DND-41 (cell line): ENCODE results near the gene DOCK4.

Experiments
- ATAC-seq: fragments of 200-7000 bp; cut with Tn5 transposase; 3 replicates; pipeline ENCODE4 v1.9.1; 2021; ENCODE audit warnings: low read depth; ENCODE audit not compliant: insufficient read depth
- DNase-seq: peaks from one replicate; pipeline ENCODE4 v3.0.0-alpha.2; 2020
- H2AFZ ChIP-seq: 2 replicates; pipeline ENCODE4 v1.6.0; 2012; ENCODE audit warnings: low read depth, low read length
- H3K27ac ChIP-seq: 2 replicates; pipeline ENCODE4 v1.5.1; 2012; ENCODE audit warnings: low read length, inconsistent platforms
- H3K27me3 ChIP-seq: fragments of 200-600 bp; sonication (generic); 2 replicates; pipeline ENCODE4 v1.6.0; 2012; ENCODE audit warnings: low read length, mild to moderate bottlenecking, inconsistent platforms; ENCODE audit not compliant: insufficient read depth, poor library complexity
- H3K36me3 ChIP-seq: 2 replicates; pipeline ENCODE4 v1.5.1; 2012; ENCODE audit warnings: low read length, inconsistent platforms; ENCODE audit not compliant: insufficient read depth
- H3K4me1 ChIP-seq: 2 replicates; pipeline ENCODE4 v1.5.1; 2012; ENCODE audit warnings: mild to moderate bottlenecking, low read length; ENCODE audit not compliant: insufficient read depth
- H3K4me2 ChIP-seq: 2 replicates; pipeline ENCODE4 v1.6.0; 2012; ENCODE audit warnings: mild to moderate bottlenecking, moderate library complexity, low read length, inconsistent platforms; ENCODE audit not compliant: insufficient read depth
- H3K4me3 ChIP-seq, 2 experiments: fragments of 200-600 bp in 1 of 2; shearing (Covaris generic) in 1 of 2; 2 replicates each; pipeline ENCODE4 v1.5.1; 2012 to 2016; ENCODE audit warnings: inconsistent platforms in 2 of 2, low read length in 2 of 2, mild to moderate bottlenecking in 2 of 2, low read depth in 1 of 2, moderate library complexity in 1 of 2
- H3K79me2 ChIP-seq: 2 replicates; pipeline ENCODE4 v1.6.0; 2012; ENCODE audit warnings: low read length, inconsistent platforms; ENCODE audit not compliant: insufficient read depth
- H3K9ac ChIP-seq: 2 replicates; pipeline ENCODE4 v1.6.0; 2012; ENCODE audit warnings: low read depth, mild to moderate bottlenecking, inconsistent platforms, low read length, moderate library complexity
- H3K9me3 ChIP-seq: 2 replicates; pipeline ENCODE4 v1.5.1; 2012; ENCODE audit warnings: low read length, moderate library complexity, mild to moderate bottlenecking, inconsistent platforms; ENCODE audit not compliant: insufficient read depth, severe bottlenecking
- H4K20me1 ChIP-seq: 2 replicates; pipeline ENCODE4 v1.6.0; 2012; ENCODE audit warnings: low read length; ENCODE audit not compliant: insufficient read depth
- CTCF ChIP-seq: IDR thresholded peaks from 2 replicates; pipeline ENCODE4 v1.5.1; 2012; ENCODE audit warnings: borderline replicate concordance, low read length, moderate library complexity, mild to moderate bottlenecking; ENCODE audit not compliant: poor library complexity, severe bottlenecking; ENCODE audit errors: extremely low read depth
- EZH2 ChIP-seq: IDR thresholded peaks from 3 replicates; pipeline ENCODE4 v1.6.1; 2012; ENCODE audit warnings: borderline replicate concordance, low read depth, mild to moderate bottlenecking, moderate library complexity, low read length, inconsistent platforms; ENCODE audit not compliant: severe bottlenecking

The DOCK4 gene

GRCh38 chr7:112192236-112193154 lies 13.7 kb downstream of the DOCK4 start:
- H3K4me2 ChIP-seq: no peak overlapping the region
- no peak for ATAC-seq
- H3K27ac ChIP-seq: no peak overlapping the region
- H3K27me3 ChIP-seq: no peaks in the 10 kb centered on the region
- no peaks in the 10 kb centered on the region for H4K20me1 ChIP-seq
- no peaks in the 10 kb centered on the region for H3K79me2 ChIP-seq
- H3K4me1 ChIP-seq: no peaks in the 10 kb centered on the region
- TF ChIP-seq EZH2: no peak
- TF ChIP-seq CTCF: no peak
- no peak for DNase-seq
- H2AFZ ChIP-seq: no peak overlapping the region
- no peak overlapping the region for H3K4me3 ChIP-seq
- H3K9ac ChIP-seq: no peak overlapping the region
- H3K9me3 ChIP-seq: no peaks in the 10 kb centered on the region
- no peaks in the 10 kb centered on the region for H3K36me3 ChIP-seq

- no peak overlapping the region for H2AFZ ChIP-seq
- no peaks in the 10 kb centered on the region for H3K4me1 ChIP-seq
- no peak for TF ChIP-seq EZH2
- no peak for TF ChIP-seq CTCF
- H4K20me1 ChIP-seq: no peaks in the 10 kb centered on the region
- H3K27ac ChIP-seq: no peak overlapping the region
- no peaks in the 10 kb centered on the region for H3K36me3 ChIP-seq
- DNase-seq (no peak), ATAC-seq (no peak)
- H3K4me3 ChIP-seq: no peak overlapping the region
- H3K9ac ChIP-seq: no peak overlapping the region
- no peaks in the 10 kb centered on the region for H3K27me3 ChIP-seq
- H3K4me2 ChIP-seq: no peak overlapping the region
- H3K9me3 ChIP-seq: no peaks in the 10 kb centered on the region
- no peaks in the 10 kb centered on the region for H3K79me2 ChIP-seq
Measured at GRCh38 chr7:112190120-112190519, 16.1 kb downstream of the DOCK4 start.

GRCh38 chr7:112189691-112190090 lies 16.5 kb downstream of the DOCK4 start:
- no peak overlapping the region for H2AFZ ChIP-seq
- no peak overlapping the region for H3K9ac ChIP-seq
- H3K79me2 ChIP-seq: no peaks in the 10 kb centered on the region
- H3K4me3 ChIP-seq: no peak overlapping the region
- no peak for TF ChIP-seq EZH2
- no peak for TF ChIP-seq CTCF
- H4K20me1 ChIP-seq: no peaks in the 10 kb centered on the region
- no peaks in the 10 kb centered on the region for H3K9me3 ChIP-seq
- H3K36me3 ChIP-seq: no peaks in the 10 kb centered on the region
- H3K27me3 ChIP-seq: no peaks in the 10 kb centered on the region
- no peaks in the 10 kb centered on the region for H3K4me1 ChIP-seq
- DNase-seq: no peak
- ATAC-seq: no peak
- H3K27ac ChIP-seq: no peak overlapping the region
- no peak overlapping the region for H3K4me2 ChIP-seq
